GM23338 (cell line): Measurements from ENCODE around the gene OLA1. TPM values are rescaled to one million over a fixed set of nuclear protein-coding genes. Genes with fewer than 3 reads are reported as not detected.

Experiments used
- ATAC-seq: fragments of 200-7000 bp; cut with Tn5 transposase; 3 replicates; pipeline ENCODE4 v1.9.1; 2020
- DNase-seq: peaks from one replicate; pipeline ENCODE4 v3.0.0-alpha.2; 2015; ENCODE audit warnings: low spot score
- H2AFZ ChIP-seq: fragments of 200-600 bp; sonication (generic); 2 replicates; pipeline ENCODE4 v1.8.0; 2016; ENCODE audit warnings: antibody characterized with exemption, mild to moderate bottlenecking, moderate library complexity
- H3F3A ChIP-seq: fragments of 200-600 bp; sonication (generic); replicated peaks from 2 replicates; pipeline ENCODE4 v1.8.0; 2017; ENCODE audit warnings: antibody characterized with exemption, mixed run types, low read depth
- H3K27ac ChIP-seq: fragments of 200-600 bp; sonication (generic); 2 replicates; pipeline ENCODE4 v1.6.1; 2016; ENCODE audit warnings: low read depth
- H3K27me3 ChIP-seq: fragments of 200-600 bp; sonication (generic); 2 replicates; pipeline ENCODE4 v1.8.0; 2016; ENCODE audit warnings: mild to moderate bottlenecking, mixed run types, moderate library complexity; ENCODE audit not compliant: insufficient read depth
- H3K36me3 ChIP-seq: fragments of 200-600 bp; sonication (generic); 2 replicates; pipeline ENCODE4 v1.8.0; 2016; ENCODE audit warnings: mild to moderate bottlenecking; ENCODE audit not compliant: insufficient read depth
- H3K4me1 ChIP-seq: fragments of 200-600 bp; sonication (generic); 2 replicates; pipeline ENCODE4 v1.8.0; 2016; ENCODE audit warnings: mild to moderate bottlenecking, moderate library complexity; ENCODE audit not compliant: insufficient read depth
- H3K4me2 ChIP-seq: fragments of 200-600 bp; sonication (generic); 2 replicates; pipeline ENCODE4 v1.7.1; 2017; ENCODE audit warnings: mixed run types
- H3K4me3 ChIP-seq: fragments of 200-600 bp; sonication (generic); 2 replicates; pipeline ENCODE4 v1.6.1; 2016; ENCODE audit warnings: mixed run types
- H3K79me2 ChIP-seq: fragments of 200-600 bp; sonication (generic); replicated peaks from 2 replicates; pipeline ENCODE4 v1.8.0; 2017; ENCODE audit warnings: mild to moderate bottlenecking; ENCODE audit not compliant: insufficient read depth
- H3K9me2 ChIP-seq: fragments of 200-600 bp; sonication (generic); 2 replicates; pipeline ENCODE4 v1.8.0; 2017; ENCODE audit not compliant: insufficient read depth
- H4K20me1 ChIP-seq: fragments of 200-600 bp; sonication (generic); replicated peaks from 2 replicates; pipeline ENCODE4 v1.8.0; 2017; ENCODE audit warnings: mild to moderate bottlenecking; ENCODE audit not compliant: insufficient read depth
- H3K27ac Mint-ChIP-seq: 2 replicates; pipeline ENCODE4 v1.8.0; 2020; ENCODE audit warnings: inconsistent platforms, mild to moderate bottlenecking, moderate library complexity, mixed read lengths
- H3K27me3 Mint-ChIP-seq: 3 replicates; pipeline ENCODE4 v1.8.0; 2022; ENCODE audit warnings: low read depth, mild to moderate bottlenecking, moderate library complexity, mixed read lengths, inconsistent platforms; ENCODE audit not compliant: insufficient read depth, poor library complexity
- H3K36me3 Mint-ChIP-seq: 3 replicates; pipeline ENCODE4 v1.8.0; 2021; ENCODE audit warnings: low read depth, mild to moderate bottlenecking, inconsistent platforms, moderate library complexity, mixed read lengths
- H3K4me1 Mint-ChIP-seq: 3 replicates; pipeline ENCODE4 v1.8.0; 2020; ENCODE audit warnings: mild to moderate bottlenecking, inconsistent platforms, mixed read lengths
- H3K4me3 Mint-ChIP-seq: 3 replicates; pipeline ENCODE4 v1.8.0; 2021; ENCODE audit warnings: moderate library complexity, mild to moderate bottlenecking, inconsistent platforms, mixed read lengths
- H3K9me3 Mint-ChIP-seq: 3 replicates; pipeline ENCODE4 v1.8.0; 2020; ENCODE audit warnings: moderate library complexity, mild to moderate bottlenecking, inconsistent platforms, mixed read lengths
- CREB1 ChIP-seq: fragments of 250-450 bp; sonication (Bioruptor Pico); IDR thresholded peaks from 2 replicates; pipeline ENCODE4 v1.5.0; 2020; ENCODE audit warnings: low read depth, mild to moderate bottlenecking, moderate library complexity
- EZH2 ChIP-seq: fragments of 200-600 bp; sonication (generic); IDR thresholded peaks from one replicate; pipeline ENCODE4 v1.8.0; 2017; ENCODE audit warnings: antibody characterized with exemption, mild to moderate bottlenecking, low read depth; ENCODE audit not compliant: unreplicated experiment
- EZH2phosphoT487 ChIP-seq: fragments of 200-600 bp; sonication (generic); IDR thresholded peaks from one replicate; pipeline ENCODE4 v1.8.1; 2018; ENCODE audit warnings: antibody characterized with exemption; ENCODE audit not compliant: unreplicated experiment
- JUNB ChIP-seq: IDR thresholded peaks from one replicate; pipeline ENCODE4 v1.6.1; 2016; ENCODE audit warnings: antibody characterized with exemption; ENCODE audit not compliant: unreplicated experiment
- NANOG ChIP-seq: IDR thresholded peaks from 2 replicates; pipeline ENCODE4 v1.6.1; 2016; ENCODE audit warnings: antibody characterized with exemption, borderline replicate concordance
- POLR2AphosphoS5 ChIP-seq: IDR thresholded peaks from 2 replicates; pipeline ENCODE4 v1.6.1; 2016; ENCODE audit warnings: antibody characterized with exemption, low read depth
- STAT1 ChIP-seq: IDR thresholded peaks from one replicate; pipeline ENCODE4 v1.6.1; 2016; ENCODE audit warnings: antibody characterized with exemption; ENCODE audit not compliant: unreplicated experiment
- ZNF114 ChIP-seq: fragments of 250-450 bp; sonication (Bioruptor Pico); IDR thresholded peaks from 2 replicates; pipeline ENCODE4 v1.5.0; 2020; ENCODE audit warnings: mild to moderate bottlenecking, moderate library complexity
- ZNF331 ChIP-seq: fragments of 250-450 bp; sonication (Bioruptor Pico); IDR thresholded peaks from 2 replicates; pipeline ENCODE4 v1.5.0; 2020; ENCODE audit warnings: low read depth, mild to moderate bottlenecking, moderate library complexity
- polyA plus RNA-seq: library from polyadenylated mRNA; unstranded; fragments of >200 nt; fragmentation: Nextera tagmentation; extraction: Ambion mirVana; gene quantifications from 2 replicates; pipeline ENCODE4 v1.2.1, GENCODE V29; 2016
- total RNA-seq: library from RNA; depleted of rRNA; stranded (reverse); fragments of >200 nt; shearing (Covaris generic); gene quantifications from 2 replicates; pipeline ENCODE4 v1.2.3, GENCODE V29; 2014
- TF ChIP-seq, protein P1 (sequence below): IDR thresholded peaks from one replicate; pipeline ENCODE4 v1.6.1; 2018; ENCODE audit warnings: antibody characterized with exemption; ENCODE audit not compliant: unreplicated experiment
- TF ChIP-seq, protein P2 (sequence below), 2 experiments: fragments of 200-600 bp in 1 of 2; sonication (generic) in 1 of 2; conservative IDR thresholded peaks; 2 replicates each; pipeline versions ENCODE4 v1.5.1 to v1.6.1; 2016 to 2017; ENCODE audit warnings: antibody characterized with exemption in 2 of 2, low read depth in 2 of 2, mild to moderate bottlenecking in 2 of 2, moderate library complexity in 1 of 2
- TF ChIP-seq, protein P3 (sequence below): fragments of 250-450 bp; sonication (Bioruptor Pico); IDR thresholded peaks from 2 replicates; pipeline ENCODE4 v1.5.0; 2020; ENCODE audit warnings: mild to moderate bottlenecking, moderate library complexity
- TF ChIP-seq, protein P4 (sequence below): IDR thresholded peaks from 2 replicates; pipeline ENCODE4 v1.6.1; 2016; ENCODE audit warnings: antibody characterized with exemption

The OLA1 gene
- total and polyA plus RNA-seq, 2 experiments from 2014 or later: 104 to 242 TPM

DNA sequence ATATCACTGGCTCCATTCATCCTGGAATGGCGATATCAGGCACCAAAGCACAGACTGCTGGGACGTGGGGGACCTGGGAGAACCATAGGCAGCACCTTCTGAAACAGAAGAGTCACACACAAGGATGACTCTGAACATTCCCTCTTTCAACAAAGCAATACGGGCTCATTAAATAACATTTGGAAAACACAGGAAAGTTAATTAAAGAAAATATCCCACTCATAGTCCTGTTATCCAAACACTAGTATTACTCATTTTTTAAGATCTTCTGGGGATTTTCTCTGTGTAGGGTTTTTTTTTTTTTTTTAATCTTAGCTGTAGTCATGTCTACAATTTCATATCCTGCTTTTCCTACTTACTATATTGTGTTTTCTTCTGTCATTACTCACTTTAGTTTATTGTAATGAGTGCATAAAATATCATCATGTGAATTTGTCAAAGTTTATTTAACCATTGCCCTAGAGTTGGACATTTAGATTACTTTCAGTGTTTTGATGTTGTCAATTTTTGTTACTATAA lies 213.2 kb downstream of the OLA1 start:
- H3F3A ChIP-seq: no peaks in the 10 kb centered on the region
- no peak overlapping the region for H2AFZ ChIP-seq
- DNase-seq (no peak), ATAC-seq (no peak)
- no peak overlapping the region for H3K4me3 ChIP-seq
- H3K36me3 Mint-ChIP-seq: no peaks in the 10 kb centered on the region
- no peaks in the 10 kb centered on the region for H3K36me3 ChIP-seq
- peaks cover 11% of the 10 kb centered on the region for H3K4me1 ChIP-seq
- no peaks in the 10 kb centered on the region; the same call in 2 of the 3 replicates for H3K9me3 Mint-ChIP-seq
- H3K4me3 Mint-ChIP-seq: no peak overlapping the region
- H3K4me1 Mint-ChIP-seq: peaks cover 41% of the 10 kb centered on the region
- no peak overlapping the region for H3K27ac Mint-ChIP-seq
- H3K27me3 ChIP-seq: no peaks in the 10 kb centered on the region
- TF ChIP-seq, protein P1, sequence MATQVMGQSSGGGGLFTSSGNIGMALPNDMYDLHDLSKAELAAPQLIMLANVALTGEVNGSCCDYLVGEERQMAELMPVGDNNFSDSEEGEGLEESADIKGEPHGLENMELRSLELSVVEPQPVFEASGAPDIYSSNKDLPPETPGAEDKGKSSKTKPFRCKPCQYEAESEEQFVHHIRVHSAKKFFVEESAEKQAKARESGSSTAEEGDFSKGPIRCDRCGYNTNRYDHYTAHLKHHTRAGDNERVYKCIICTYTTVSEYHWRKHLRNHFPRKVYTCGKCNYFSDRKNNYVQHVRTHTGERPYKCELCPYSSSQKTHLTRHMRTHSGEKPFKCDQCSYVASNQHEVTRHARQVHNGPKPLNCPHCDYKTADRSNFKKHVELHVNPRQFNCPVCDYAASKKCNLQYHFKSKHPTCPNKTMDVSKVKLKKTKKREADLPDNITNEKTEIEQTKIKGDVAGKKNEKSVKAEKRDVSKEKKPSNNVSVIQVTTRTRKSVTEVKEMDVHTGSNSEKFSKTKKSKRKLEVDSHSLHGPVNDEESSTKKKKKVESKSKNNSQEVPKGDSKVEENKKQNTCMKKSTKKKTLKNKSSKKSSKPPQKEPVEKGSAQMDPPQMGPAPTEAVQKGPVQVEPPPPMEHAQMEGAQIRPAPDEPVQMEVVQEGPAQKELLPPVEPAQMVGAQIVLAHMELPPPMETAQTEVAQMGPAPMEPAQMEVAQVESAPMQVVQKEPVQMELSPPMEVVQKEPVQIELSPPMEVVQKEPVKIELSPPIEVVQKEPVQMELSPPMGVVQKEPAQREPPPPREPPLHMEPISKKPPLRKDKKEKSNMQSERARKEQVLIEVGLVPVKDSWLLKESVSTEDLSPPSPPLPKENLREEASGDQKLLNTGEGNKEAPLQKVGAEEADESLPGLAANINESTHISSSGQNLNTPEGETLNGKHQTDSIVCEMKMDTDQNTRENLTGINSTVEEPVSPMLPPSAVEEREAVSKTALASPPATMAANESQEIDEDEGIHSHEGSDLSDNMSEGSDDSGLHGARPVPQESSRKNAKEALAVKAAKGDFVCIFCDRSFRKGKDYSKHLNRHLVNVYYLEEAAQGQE: no peak
- TF ChIP-seq ZNF331 (CRISPR knock-in tag) (no peak), ZNF114 (CRISPR knock-in tag) (no peak), NANOG (no peak), POLR2AphosphoS5 (no peak), EZH2phosphoT487 (no peak), EZH2 (no peak), CREB1 (no peak), JUNB (no peak), STAT1 (no peak)
- TF ChIP-seq, protein P2, sequence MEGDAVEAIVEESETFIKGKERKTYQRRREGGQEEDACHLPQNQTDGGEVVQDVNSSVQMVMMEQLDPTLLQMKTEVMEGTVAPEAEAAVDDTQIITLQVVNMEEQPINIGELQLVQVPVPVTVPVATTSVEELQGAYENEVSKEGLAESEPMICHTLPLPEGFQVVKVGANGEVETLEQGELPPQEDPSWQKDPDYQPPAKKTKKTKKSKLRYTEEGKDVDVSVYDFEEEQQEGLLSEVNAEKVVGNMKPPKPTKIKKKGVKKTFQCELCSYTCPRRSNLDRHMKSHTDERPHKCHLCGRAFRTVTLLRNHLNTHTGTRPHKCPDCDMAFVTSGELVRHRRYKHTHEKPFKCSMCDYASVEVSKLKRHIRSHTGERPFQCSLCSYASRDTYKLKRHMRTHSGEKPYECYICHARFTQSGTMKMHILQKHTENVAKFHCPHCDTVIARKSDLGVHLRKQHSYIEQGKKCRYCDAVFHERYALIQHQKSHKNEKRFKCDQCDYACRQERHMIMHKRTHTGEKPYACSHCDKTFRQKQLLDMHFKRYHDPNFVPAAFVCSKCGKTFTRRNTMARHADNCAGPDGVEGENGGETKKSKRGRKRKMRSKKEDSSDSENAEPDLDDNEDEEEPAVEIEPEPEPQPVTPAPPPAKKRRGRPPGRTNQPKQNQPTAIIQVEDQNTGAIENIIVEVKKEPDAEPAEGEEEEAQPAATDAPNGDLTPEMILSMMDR (conservative IDR thresholded peaks at IDR 0.05; ENCODE audit: low read depth in 2 of 2): no peak
- TF ChIP-seq, protein P3, sequence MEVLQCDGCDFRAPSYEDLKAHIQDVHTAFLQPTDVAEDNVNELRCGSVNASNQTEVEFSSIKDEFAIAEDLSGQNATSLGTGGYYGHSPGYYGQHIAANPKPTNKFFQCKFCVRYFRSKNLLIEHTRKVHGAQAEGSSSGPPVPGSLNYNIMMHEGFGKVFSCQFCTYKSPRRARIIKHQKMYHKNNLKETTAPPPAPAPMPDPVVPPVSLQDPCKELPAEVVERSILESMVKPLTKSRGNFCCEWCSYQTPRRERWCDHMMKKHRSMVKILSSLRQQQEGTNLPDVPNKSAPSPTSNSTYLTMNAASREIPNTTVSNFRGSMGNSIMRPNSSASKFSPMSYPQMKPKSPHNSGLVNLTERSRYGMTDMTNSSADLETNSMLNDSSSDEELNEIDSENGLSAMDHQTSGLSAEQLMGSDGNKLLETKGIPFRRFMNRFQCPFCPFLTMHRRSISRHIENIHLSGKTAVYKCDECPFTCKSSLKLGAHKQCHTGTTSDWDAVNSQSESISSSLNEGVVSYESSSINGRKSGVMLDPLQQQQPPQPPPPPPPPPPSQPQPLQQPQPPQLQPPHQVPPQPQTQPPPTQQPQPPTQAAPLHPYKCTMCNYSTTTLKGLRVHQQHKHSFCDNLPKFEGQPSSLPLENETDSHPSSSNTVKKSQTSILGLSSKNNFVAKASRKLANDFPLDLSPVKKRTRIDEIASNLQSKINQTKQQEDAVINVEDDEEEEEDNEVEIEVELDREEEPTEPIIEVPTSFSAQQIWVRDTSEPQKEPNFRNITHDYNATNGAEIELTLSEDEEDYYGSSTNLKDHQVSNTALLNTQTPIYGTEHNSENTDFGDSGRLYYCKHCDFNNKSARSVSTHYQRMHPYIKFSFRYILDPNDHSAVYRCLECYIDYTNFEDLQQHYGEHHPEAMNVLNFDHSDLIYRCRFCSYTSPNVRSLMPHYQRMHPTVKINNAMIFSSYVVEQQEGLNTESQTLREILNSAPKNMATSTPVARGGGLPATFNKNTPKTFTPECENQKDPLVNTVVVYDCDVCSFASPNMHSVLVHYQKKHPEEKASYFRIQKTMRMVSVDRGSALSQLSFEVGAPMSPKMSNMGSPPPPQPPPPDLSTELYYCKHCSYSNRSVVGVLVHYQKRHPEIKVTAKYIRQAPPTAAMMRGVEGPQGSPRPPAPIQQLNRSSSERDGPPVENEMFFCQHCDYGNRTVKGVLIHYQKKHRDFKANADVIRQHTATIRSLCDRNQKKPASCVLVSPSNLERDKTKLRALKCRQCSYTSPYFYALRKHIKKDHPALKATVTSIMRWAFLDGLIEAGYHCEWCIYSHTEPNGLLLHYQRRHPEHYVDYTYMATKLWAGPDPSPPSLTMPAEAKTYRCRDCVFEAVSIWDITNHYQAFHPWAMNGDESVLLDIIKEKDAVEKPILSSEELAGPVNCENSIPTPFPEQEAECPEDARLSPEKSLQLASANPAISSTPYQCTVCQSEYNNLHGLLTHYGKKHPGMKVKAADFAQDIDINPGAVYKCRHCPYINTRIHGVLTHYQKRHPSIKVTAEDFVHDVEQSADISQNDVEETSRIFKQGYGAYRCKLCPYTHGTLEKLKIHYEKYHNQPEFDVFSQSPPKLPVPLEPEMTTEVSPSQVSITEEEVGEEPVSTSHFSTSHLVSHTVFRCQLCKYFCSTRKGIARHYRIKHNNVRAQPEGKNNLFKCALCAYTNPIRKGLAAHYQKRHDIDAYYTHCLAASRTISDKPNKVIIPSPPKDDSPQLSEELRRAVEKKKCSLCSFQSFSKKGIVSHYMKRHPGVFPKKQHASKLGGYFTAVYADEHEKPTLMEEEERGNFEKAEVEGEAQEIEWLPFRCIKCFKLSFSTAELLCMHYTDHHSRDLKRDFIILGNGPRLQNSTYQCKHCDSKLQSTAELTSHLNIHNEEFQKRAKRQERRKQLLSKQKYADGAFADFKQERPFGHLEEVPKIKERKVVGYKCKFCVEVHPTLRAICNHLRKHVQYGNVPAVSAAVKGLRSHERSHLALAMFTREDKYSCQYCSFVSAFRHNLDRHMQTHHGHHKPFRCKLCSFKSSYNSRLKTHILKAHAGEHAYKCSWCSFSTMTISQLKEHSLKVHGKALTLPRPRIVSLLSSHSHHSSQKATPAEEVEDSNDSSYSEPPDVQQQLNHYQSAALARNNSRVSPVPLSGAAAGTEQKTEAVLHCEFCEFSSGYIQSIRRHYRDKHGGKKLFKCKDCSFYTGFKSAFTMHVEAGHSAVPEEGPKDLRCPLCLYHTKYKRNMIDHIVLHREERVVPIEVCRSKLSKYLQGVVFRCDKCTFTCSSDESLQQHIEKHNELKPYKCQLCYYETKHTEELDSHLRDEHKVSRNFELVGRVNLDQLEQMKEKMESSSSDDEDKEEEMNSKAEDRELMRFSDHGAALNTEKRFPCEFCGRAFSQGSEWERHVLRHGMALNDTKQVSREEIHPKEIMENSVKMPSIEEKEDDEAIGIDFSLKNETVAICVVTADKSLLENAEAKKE: no peak
- TF ChIP-seq, protein P4, sequence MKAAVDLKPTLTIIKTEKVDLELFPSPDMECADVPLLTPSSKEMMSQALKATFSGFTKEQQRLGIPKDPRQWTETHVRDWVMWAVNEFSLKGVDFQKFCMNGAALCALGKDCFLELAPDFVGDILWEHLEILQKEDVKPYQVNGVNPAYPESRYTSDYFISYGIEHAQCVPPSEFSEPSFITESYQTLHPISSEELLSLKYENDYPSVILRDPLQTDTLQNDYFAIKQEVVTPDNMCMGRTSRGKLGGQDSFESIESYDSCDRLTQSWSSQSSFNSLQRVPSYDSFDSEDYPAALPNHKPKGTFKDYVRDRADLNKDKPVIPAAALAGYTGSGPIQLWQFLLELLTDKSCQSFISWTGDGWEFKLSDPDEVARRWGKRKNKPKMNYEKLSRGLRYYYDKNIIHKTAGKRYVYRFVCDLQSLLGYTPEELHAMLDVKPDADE: no peak
- no peaks in the 10 kb centered on the region for H4K20me1 ChIP-seq
- no peaks in the 10 kb centered on the region for H3K79me2 ChIP-seq
- no peaks in the 10 kb centered on the region; the same call in 1 of the 2 replicates for H3K9me2 ChIP-seq
- no peak overlapping the region for H3K4me2 ChIP-seq
- no peak overlapping the region for H3K27ac ChIP-seq
- peaks cover 12% of the 10 kb centered on the region for H3K27me3 Mint-ChIP-seq
